Skeletal muscle satellite cell (primary cell): ENCODE results near the gene ITPK1.

Source experiments
- H3K27me3 ChIP-seq: 2 replicates; pipeline ENCODE4 v1.7.0; 2013; ENCODE audit warnings: low read length; ENCODE audit not compliant: control insufficient read depth, insufficient read depth
- H3K36me3 ChIP-seq: 2 replicates; pipeline ENCODE4 v1.7.0; 2013; ENCODE audit warnings: mild to moderate bottlenecking, control low read depth, low read length; ENCODE audit not compliant: insufficient read depth
- H3K4me1 ChIP-seq: 2 replicates; pipeline ENCODE4 v1.7.0; 2013; ENCODE audit warnings: low read length; ENCODE audit not compliant: control insufficient read depth, insufficient read depth
- H3K4me2 ChIP-seq: 2 replicates; pipeline ENCODE4 v1.7.0; 2013; ENCODE audit warnings: mild to moderate bottlenecking, low read length
- H3K4me3 ChIP-seq: 2 replicates; pipeline ENCODE4 v1.7.0; 2013; ENCODE audit warnings: low read length
- H3K9ac ChIP-seq: 2 replicates; pipeline ENCODE4 v1.7.0; 2013; ENCODE audit warnings: mild to moderate bottlenecking, low read depth, low read length, moderate library complexity
- H3K9me3 ChIP-seq: replicated peaks from 2 replicates; pipeline ENCODE4 v1.7.0; 2013; ENCODE audit warnings: mild to moderate bottlenecking, control low read depth, low read length

Gene ITPK1

GRCh38 chr14:92942976-92943710 is 172.6 kb downstream of the ITPK1 start:
- Histone ChIP-seq H3K9me3 (no peaks in the 10 kb centered on the region), H3K4me1 (peaks cover 8% of the 10 kb centered on the region), H3K4me2 (no peak overlapping the region), H3K9ac (no peak overlapping the region), H3K36me3 (no peaks in the 10 kb centered on the region), H3K4me3 (no peak overlapping the region), H3K27me3 (no peaks in the 10 kb centered on the region)

GRCh38 chr14:92942576-92942975 is 173.1 kb downstream of the ITPK1 start:
- no peaks in the 10 kb centered on the region for H3K9me3 ChIP-seq
- H3K4me3 ChIP-seq, result no peak overlapping the region
- H3K9ac ChIP-seq, result no peak overlapping the region
- H3K4me2 ChIP-seq, result no peak overlapping the region
- peaks cover 8% of the 10 kb centered on the region for H3K4me1 ChIP-seq
- no peaks in the 10 kb centered on the region for H3K36me3 ChIP-seq
- no peaks in the 10 kb centered on the region for H3K27me3 ChIP-seq

GRCh38 chr14:92942136-92942535 is 173.6 kb downstream of the ITPK1 start:
- no peak overlapping the region for H3K4me2 ChIP-seq
- H3K27me3 ChIP-seq, result no peaks in the 10 kb centered on the region
- H3K36me3 ChIP-seq, result no peaks in the 10 kb centered on the region
- no peaks in the 10 kb centered on the region for H3K9me3 ChIP-seq
- H3K4me3 ChIP-seq, result no peak overlapping the region
- H3K9ac ChIP-seq, result no peak overlapping the region
- peaks cover 8% of the 10 kb centered on the region for H3K4me1 ChIP-seq

- no peaks in the 10 kb centered on the region for H3K36me3 ChIP-seq
- H3K4me2 ChIP-seq, result no peak overlapping the region
- no peak overlapping the region for H3K9ac ChIP-seq
- no peak overlapping the region for H3K4me3 ChIP-seq
- H3K27me3 ChIP-seq, result no peaks in the 10 kb centered on the region
- H3K4me1 ChIP-seq, result peaks cover 5% of the 10 kb centered on the region
- no peaks in the 10 kb centered on the region for H3K9me3 ChIP-seq
Measured at GRCh38 chr14:92941531-92941930, 174.2 kb downstream of the ITPK1 start.

GRCh38 chr14:92940543-92940942 is 175.2 kb downstream of the ITPK1 start:
- Histone ChIP-seq H3K4me1 (no peaks in the 10 kb centered on the region), H3K4me3 (no peak overlapping the region), H3K36me3 (no peaks in the 10 kb centered on the region), H3K4me2 (no peak overlapping the region), H3K27me3 (no peaks in the 10 kb centered on the region), H3K9me3 (no peaks in the 10 kb centered on the region), H3K9ac (no peak overlapping the region)

- Histone ChIP-seq H3K4me3 (no peak overlapping the region), H3K4me2 (no peak overlapping the region), H3K36me3 (no peaks in the 10 kb centered on the region), H3K27me3 (no peaks in the 10 kb centered on the region), H3K9ac (no peak overlapping the region), H3K4me1 (no peaks in the 10 kb centered on the region), H3K9me3 (no peaks in the 10 kb centered on the region)
Measured at GRCh38 chr14:92939699-92940098, 176.0 kb downstream of the ITPK1 start.

- Histone ChIP-seq H3K27me3 (no peaks in the 10 kb centered on the region), H3K4me2 (no peak overlapping the region), H3K9me3 (no peaks in the 10 kb centered on the region), H3K36me3 (no peaks in the 10 kb centered on the region), H3K9ac (no peak overlapping the region), H3K4me3 (no peak overlapping the region), H3K4me1 (no peaks in the 10 kb centered on the region)
Measured at GRCh38 chr14:92938890-92939671, 176.6 kb downstream of the ITPK1 start.

GRCh38 chr14:92938235-92938875 is 177.4 kb downstream of the ITPK1 start:
- no peak overlapping the region for H3K9ac ChIP-seq
- no peaks in the 10 kb centered on the region for H3K9me3 ChIP-seq
- H3K4me3 ChIP-seq, result no peak overlapping the region
- no peak overlapping the region for H3K4me2 ChIP-seq
- no peaks in the 10 kb centered on the region for H3K4me1 ChIP-seq
- no peaks in the 10 kb centered on the region for H3K27me3 ChIP-seq
- no peaks in the 10 kb centered on the region for H3K36me3 ChIP-seq

- no peaks in the 10 kb centered on the region for H3K36me3 ChIP-seq
- H3K9me3 ChIP-seq, result no peaks in the 10 kb centered on the region
- no peak overlapping the region for H3K9ac ChIP-seq
- no peak overlapping the region for H3K4me3 ChIP-seq
- no peaks in the 10 kb centered on the region for H3K4me1 ChIP-seq
- H3K4me2 ChIP-seq, result no peak overlapping the region
- H3K27me3 ChIP-seq, result no peaks in the 10 kb centered on the region
Measured at GRCh38 chr14:92937051-92937937, 178.4 kb downstream of the ITPK1 start.

- H3K4me3 ChIP-seq, result no peak overlapping the region
- no peaks in the 10 kb centered on the region for H3K27me3 ChIP-seq
- H3K9ac ChIP-seq, result no peak overlapping the region
- no peak overlapping the region for H3K4me2 ChIP-seq
- peaks cover 2% of the 10 kb centered on the region for H3K4me1 ChIP-seq
- H3K9me3 ChIP-seq, result no peaks in the 10 kb centered on the region
- H3K36me3 ChIP-seq, result no peaks in the 10 kb centered on the region
Measured at GRCh38 chr14:92936085-92936484, 179.6 kb downstream of the ITPK1 start.

GRCh38 chr14:92935446-92935845 is 180.3 kb downstream of the ITPK1 start:
- Histone ChIP-seq H3K4me3 (no peak overlapping the region), H3K36me3 (no peaks in the 10 kb centered on the region), H3K4me2 (no peak overlapping the region), H3K9ac (no peak overlapping the region), H3K27me3 (peaks cover 3% of the 10 kb centered on the region), H3K4me1 (peaks cover 3% of the 10 kb centered on the region), H3K9me3 (no peaks in the 10 kb centered on the region)
